ENCODE measurements around the gene KRABD2.

Gene KRABD2

GRCh38 chr17:8376271-8377067 is at the start of gene KRABD2:
TSS of gene KRABD2 (minus strand) at chr17:8376704.
- Histone ChIP-seq H3K4me3 (ENCODE audit: insufficient read length, low read depth) (peak within 1 kb of the TSS; percentile 64), H3K27me3 (ENCODE audit: insufficient read depth, insufficient read length) (no peaks in the 10 kb centered on the region), H3K4me1 (ENCODE audit: insufficient read depth, insufficient read length) (no peaks in the 10 kb centered on the region), H3K9me3 (ENCODE audit: insufficient read depth, low read length) (no peaks in the 10 kb centered on the region; the same call in 1 of the 2 replicates), H3K9ac (ENCODE audit: insufficient read length, low read depth) (peak within 1 kb of the TSS; percentile 95), H3K36me3 (ENCODE audit: insufficient read depth, insufficient read length, low read length) (peaks cover 53% of the 10 kb centered on the region)
- no peak for TF ChIP-seq YY1 (IDR thresholded peaks at IDR 0.05; ENCODE audit: insufficient read depth, insufficient read length)
- no peak for TF ChIP-seq SUZ12 (IDR thresholded peaks at IDR 0.05; ENCODE audit: extremely low read depth, insufficient read depth, insufficient read length)
- TF ChIP-seq ZNF274 (IDR thresholded peaks at IDR 0.05; ENCODE audit: low read depth, low read length) = no peak
- DNase-seq (ENCODE audit: low read depth, low spot score) = peak; percentile 76

GRCh38 chr17:8421571-8421970 is 45.1 kb upstream of the KRABD2 start:
- no peaks in the 10 kb centered on the region for H3K9me3 ChIP-seq (ENCODE audit: insufficient read depth, low read length)
- H3K4me3 ChIP-seq (ENCODE audit: insufficient read length, low read depth) = no peak overlapping the region
- DNase-seq (ENCODE audit: low read depth, low spot score) = no peak
- H3K27me3 ChIP-seq (ENCODE audit: insufficient read depth, insufficient read length) = no peaks in the 10 kb centered on the region
- no peaks in the 10 kb centered on the region for H3K36me3 ChIP-seq (ENCODE audit: insufficient read depth, insufficient read length, low read length)
- H3K9ac ChIP-seq (ENCODE audit: insufficient read length, low read depth) = no peak overlapping the region
- no peaks in the 10 kb centered on the region for H3K4me1 ChIP-seq (ENCODE audit: insufficient read depth, insufficient read length)
- no peak for TF ChIP-seq ZNF274 (IDR thresholded peaks at IDR 0.05; ENCODE audit: low read depth, low read length)

GRCh38 chr17:8420041-8420934 is 43.8 kb upstream of the KRABD2 start:
- H3K9me3 ChIP-seq (ENCODE audit: insufficient read depth, low read length) = no peaks in the 10 kb centered on the region
- DNase-seq (ENCODE audit: low read depth, low spot score) = no peak
- H3K27me3 ChIP-seq (ENCODE audit: insufficient read depth, insufficient read length) = no peaks in the 10 kb centered on the region
- no peaks in the 10 kb centered on the region for H3K36me3 ChIP-seq (ENCODE audit: insufficient read depth, insufficient read length, low read length)
- no peak overlapping the region for H3K4me3 ChIP-seq (ENCODE audit: insufficient read length, low read depth)
- H3K4me1 ChIP-seq (ENCODE audit: insufficient read depth, insufficient read length) = no peaks in the 10 kb centered on the region
- TF ChIP-seq YY1 (IDR thresholded peaks at IDR 0.05; ENCODE audit: insufficient read depth, insufficient read length) (no peak), SUZ12 (IDR thresholded peaks at IDR 0.05; ENCODE audit: extremely low read depth, insufficient read depth, insufficient read length) (no peak), ZNF274 (IDR thresholded peaks at IDR 0.05; ENCODE audit: low read depth, low read length) (no peak)
- no peak overlapping the region for H3K9ac ChIP-seq (ENCODE audit: insufficient read length, low read depth)

GRCh38 chr17:8419305-8419704 is 42.8 kb upstream of the KRABD2 start:
- Histone ChIP-seq H3K27me3 (ENCODE audit: insufficient read depth, insufficient read length) (no peaks in the 10 kb centered on the region), H3K4me3 (ENCODE audit: insufficient read length, low read depth) (no peak overlapping the region), H3K4me1 (ENCODE audit: insufficient read depth, insufficient read length) (no peaks in the 10 kb centered on the region), H3K9me3 (ENCODE audit: insufficient read depth, low read length) (no peaks in the 10 kb centered on the region), H3K9ac (ENCODE audit: insufficient read length, low read depth) (no peak overlapping the region), H3K36me3 (ENCODE audit: insufficient read depth, insufficient read length, low read length) (no peaks in the 10 kb centered on the region)
- no peak for TF ChIP-seq YY1 (IDR thresholded peaks at IDR 0.05; ENCODE audit: insufficient read depth, insufficient read length)
- TF ChIP-seq ZNF274 (IDR thresholded peaks at IDR 0.05; ENCODE audit: low read depth, low read length) = no peak
- no peak for TF ChIP-seq SUZ12 (IDR thresholded peaks at IDR 0.05; ENCODE audit: extremely low read depth, insufficient read depth, insufficient read length)
- DNase-seq (ENCODE audit: low read depth, low spot score) = no peak

GRCh38 chr17:8418471-8418870 is 42.0 kb upstream of the KRABD2 start:
- DNase-seq (ENCODE audit: low read depth, low spot score) = no peak
- H3K4me1 ChIP-seq (ENCODE audit: insufficient read depth, insufficient read length) = no peaks in the 10 kb centered on the region
- TF ChIP-seq ZNF274 (IDR thresholded peaks at IDR 0.05; ENCODE audit: low read depth, low read length) (no peak), SUZ12 (IDR thresholded peaks at IDR 0.05; ENCODE audit: extremely low read depth, insufficient read depth, insufficient read length) (no peak), YY1 (IDR thresholded peaks at IDR 0.05; ENCODE audit: insufficient read depth, insufficient read length) (no peak)
- no peak overlapping the region for H3K9ac ChIP-seq (ENCODE audit: insufficient read length, low read depth)
- no peak overlapping the region for H3K4me3 ChIP-seq (ENCODE audit: insufficient read length, low read depth)
- H3K27me3 ChIP-seq (ENCODE audit: insufficient read depth, insufficient read length) = no peaks in the 10 kb centered on the region
- no peaks in the 10 kb centered on the region for H3K36me3 ChIP-seq (ENCODE audit: insufficient read depth, insufficient read length, low read length)
- H3K9me3 ChIP-seq (ENCODE audit: insufficient read depth, low read length) = no peaks in the 10 kb centered on the region

- Histone ChIP-seq H3K4me3 (ENCODE audit: insufficient read length, low read depth) (no peak overlapping the region), H3K36me3 (ENCODE audit: insufficient read depth, insufficient read length, low read length) (no peaks in the 10 kb centered on the region), H3K27me3 (ENCODE audit: insufficient read depth, insufficient read length) (no peaks in the 10 kb centered on the region), H3K9ac (ENCODE audit: insufficient read length, low read depth) (no peak overlapping the region), H3K9me3 (ENCODE audit: insufficient read depth, low read length) (no peaks in the 10 kb centered on the region), H3K4me1 (ENCODE audit: insufficient read depth, insufficient read length) (no peaks in the 10 kb centered on the region)
- no peak for DNase-seq (ENCODE audit: low read depth, low spot score)
- no peak for TF ChIP-seq ZNF274 (IDR thresholded peaks at IDR 0.05; ENCODE audit: low read depth, low read length)
- TF ChIP-seq SUZ12 (IDR thresholded peaks at IDR 0.05; ENCODE audit: extremely low read depth, insufficient read depth, insufficient read length) = no peak
- TF ChIP-seq YY1 (IDR thresholded peaks at IDR 0.05; ENCODE audit: insufficient read depth, insufficient read length) = no peak
These were observed 41.3 kb upstream of the KRABD2 start for GRCh38 chr17:8417806-8418205.

GRCh38 chr17:8413938-8414337 is 37.4 kb upstream of the KRABD2 start:
- no peak overlapping the region for H3K4me3 ChIP-seq (ENCODE audit: insufficient read length, low read depth)
- no peak for TF ChIP-seq SUZ12 (IDR thresholded peaks at IDR 0.05; ENCODE audit: extremely low read depth, insufficient read depth, insufficient read length)
- TF ChIP-seq ZNF274 (IDR thresholded peaks at IDR 0.05; ENCODE audit: low read depth, low read length) = no peak
- TF ChIP-seq YY1 (IDR thresholded peaks at IDR 0.05; ENCODE audit: insufficient read depth, insufficient read length) = no peak
- H3K27me3 ChIP-seq (ENCODE audit: insufficient read depth, insufficient read length) = no peaks in the 10 kb centered on the region

More at GRCh38 chr17:8413938-8414337, 37.4 kb upstream of the KRABD2 start:
- no peaks in the 10 kb centered on the region for H3K36me3 ChIP-seq (ENCODE audit: insufficient read depth, insufficient read length, low read length)
- H3K9me3 ChIP-seq (ENCODE audit: insufficient read depth, low read length) = no peaks in the 10 kb centered on the region
- no peak for DNase-seq (ENCODE audit: low read depth, low spot score)
- H3K4me1 ChIP-seq (ENCODE audit: insufficient read depth, insufficient read length) = no peaks in the 10 kb centered on the region
- no peak overlapping the region for H3K9ac ChIP-seq (ENCODE audit: insufficient read length, low read depth)

All from NT2/D1 (cell line).